ENCODE data around the gene GNG14. TPM values are rescaled to one million over a fixed set of nuclear protein-coding genes. Genes with fewer than 3 reads are reported as not detected.

The GNG14 gene
- total RNA-seq, 1 donor from 2014 or later, result 0.85 TPM

- Mint-ChIP-seq H3K27me3 (no peaks in the 10 kb centered on the region), H3K9me3 (no peaks in the 10 kb centered on the region), H3K4me3 (no peak overlapping the region), H3K4me1 (ENCODE audit: unreplicated experiment) (no peaks in the 10 kb centered on the region), H3K36me3 (peaks cover 19% of the 10 kb centered on the region), H3K27ac (no peak overlapping the region)
- TF ChIP-seq CTCF (conservative IDR thresholded peaks at IDR 0.05), result no peak
- DNase-seq (ENCODE audit: extremely low spot score, unreplicated experiment), result no peak
Measured at GRCh38 chr19:12655546-12655945, 32.3 kb upstream of the GNG14 start.

GRCh38 chr19:12656899-12657571, 30.8 kb upstream of the GNG14 start:
- Mint-ChIP-seq H3K36me3 (peaks cover 16% of the 10 kb centered on the region), H3K4me3 (no peak overlapping the region), H3K9me3 (no peaks in the 10 kb centered on the region), H3K4me1 (ENCODE audit: unreplicated experiment) (no peaks in the 10 kb centered on the region), H3K27me3 (no peaks in the 10 kb centered on the region), H3K27ac (no peak overlapping the region)
- TF ChIP-seq CTCF (conservative IDR thresholded peaks at IDR 0.05), result no peak
- no peak for DNase-seq (ENCODE audit: extremely low spot score, unreplicated experiment)

GRCh38 chr19:12657966-12658365, 29.8 kb upstream of the GNG14 start:
- no peak overlapping the region for H3K4me3 Mint-ChIP-seq
- no peak for DNase-seq (ENCODE audit: extremely low spot score, unreplicated experiment)
- H3K27me3 Mint-ChIP-seq, result no peaks in the 10 kb centered on the region
- peaks cover 16% of the 10 kb centered on the region for H3K36me3 Mint-ChIP-seq
- no peak overlapping the region for H3K27ac Mint-ChIP-seq
- no peaks in the 10 kb centered on the region for H3K9me3 Mint-ChIP-seq
- H3K4me1 Mint-ChIP-seq (ENCODE audit: unreplicated experiment), result no peaks in the 10 kb centered on the region
- no peak for TF ChIP-seq CTCF (conservative IDR thresholded peaks at IDR 0.05)

GRCh38 chr19:12660980-12661379, 26.8 kb upstream of the GNG14 start:
- H3K9me3 Mint-ChIP-seq, result no peaks in the 10 kb centered on the region
- no peak overlapping the region for H3K27ac Mint-ChIP-seq
- no peak for DNase-seq (ENCODE audit: extremely low spot score, unreplicated experiment)
- TF ChIP-seq CTCF (conservative IDR thresholded peaks at IDR 0.05), result no peak
- peaks cover 6% of the 10 kb centered on the region for H3K36me3 Mint-ChIP-seq
- no peaks in the 10 kb centered on the region for H3K27me3 Mint-ChIP-seq
- no peak overlapping the region for H3K4me3 Mint-ChIP-seq
- peaks cover 4% of the 10 kb centered on the region for H3K4me1 Mint-ChIP-seq (ENCODE audit: unreplicated experiment)

- DNase-seq (ENCODE audit: extremely low spot score, unreplicated experiment), result no peak
- Mint-ChIP-seq H3K4me1 (ENCODE audit: unreplicated experiment) (peaks cover 13% of the 10 kb centered on the region), H3K27me3 (no peaks in the 10 kb centered on the region), H3K36me3 (peaks cover 6% of the 10 kb centered on the region), H3K27ac (no peak overlapping the region), H3K4me3 (peak overlapping the region; percentile 51), H3K9me3 (no peaks in the 10 kb centered on the region)
- TF ChIP-seq CTCF (conservative IDR thresholded peaks at IDR 0.05), result no peak
Measured at GRCh38 chr19:12664406-12665280, 23.2 kb upstream of the GNG14 start.

Measured in type B pancreatic cell (in vitro differentiated cells).